Fibroblast of mammary gland (primary cell): Measurements from ENCODE around the gene CDC42EP1.
A peak's percentile ranks its signal among the peaks of the same experiment; 100 is the strongest.
"Not testable (repeated sequence)": the region's sequence is repeated elsewhere in the genome, so short reads cannot be mapped to it uniquely, and the experiment has no call there.

Source experiments
- DNase-seq: peaks from one replicate; pipeline ENCODE4 v3.0.0-alpha.2; 2010; ENCODE audit warnings: low read depth
- H3K4me3 ChIP-seq: 2 replicates; pipeline ENCODE4 v1.5.1; 2011; ENCODE audit warnings: low read depth, mild to moderate bottlenecking, low read length, moderate library complexity; ENCODE audit not compliant: control insufficient read depth
- TF ChIP-seq, protein P1 (sequence below): conservative IDR thresholded peaks from 2 replicates; pipeline ENCODE4 v1.5.1; 2011; ENCODE audit warnings: low read depth, low read length, inconsistent platforms; ENCODE audit not compliant: control insufficient read depth, insufficient read depth

CDC42EP1 gene

DNA sequence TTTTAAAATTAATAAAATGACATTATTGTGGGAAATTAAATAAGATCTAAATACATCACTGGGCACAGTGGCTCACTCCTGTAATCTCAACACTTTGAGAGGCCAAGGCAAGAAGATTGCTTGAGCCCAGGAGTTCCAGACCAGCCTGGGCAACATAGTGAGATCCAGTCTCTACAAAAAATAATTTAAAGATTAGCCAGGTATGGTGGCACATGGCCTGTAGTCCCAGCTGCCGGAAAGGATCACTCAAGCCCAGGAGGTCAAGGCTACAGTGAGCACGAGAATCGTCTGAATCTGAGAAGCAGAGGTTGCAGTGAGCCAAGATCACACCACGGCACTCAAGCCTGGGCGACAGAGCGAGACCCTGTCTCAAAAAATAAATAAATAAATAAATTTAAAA is 25.1 kb upstream of the CDC42EP1 start:
- TF ChIP-seq, protein P1, sequence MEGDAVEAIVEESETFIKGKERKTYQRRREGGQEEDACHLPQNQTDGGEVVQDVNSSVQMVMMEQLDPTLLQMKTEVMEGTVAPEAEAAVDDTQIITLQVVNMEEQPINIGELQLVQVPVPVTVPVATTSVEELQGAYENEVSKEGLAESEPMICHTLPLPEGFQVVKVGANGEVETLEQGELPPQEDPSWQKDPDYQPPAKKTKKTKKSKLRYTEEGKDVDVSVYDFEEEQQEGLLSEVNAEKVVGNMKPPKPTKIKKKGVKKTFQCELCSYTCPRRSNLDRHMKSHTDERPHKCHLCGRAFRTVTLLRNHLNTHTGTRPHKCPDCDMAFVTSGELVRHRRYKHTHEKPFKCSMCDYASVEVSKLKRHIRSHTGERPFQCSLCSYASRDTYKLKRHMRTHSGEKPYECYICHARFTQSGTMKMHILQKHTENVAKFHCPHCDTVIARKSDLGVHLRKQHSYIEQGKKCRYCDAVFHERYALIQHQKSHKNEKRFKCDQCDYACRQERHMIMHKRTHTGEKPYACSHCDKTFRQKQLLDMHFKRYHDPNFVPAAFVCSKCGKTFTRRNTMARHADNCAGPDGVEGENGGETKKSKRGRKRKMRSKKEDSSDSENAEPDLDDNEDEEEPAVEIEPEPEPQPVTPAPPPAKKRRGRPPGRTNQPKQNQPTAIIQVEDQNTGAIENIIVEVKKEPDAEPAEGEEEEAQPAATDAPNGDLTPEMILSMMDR: no peak
- no peak for DNase-seq

DNA sequence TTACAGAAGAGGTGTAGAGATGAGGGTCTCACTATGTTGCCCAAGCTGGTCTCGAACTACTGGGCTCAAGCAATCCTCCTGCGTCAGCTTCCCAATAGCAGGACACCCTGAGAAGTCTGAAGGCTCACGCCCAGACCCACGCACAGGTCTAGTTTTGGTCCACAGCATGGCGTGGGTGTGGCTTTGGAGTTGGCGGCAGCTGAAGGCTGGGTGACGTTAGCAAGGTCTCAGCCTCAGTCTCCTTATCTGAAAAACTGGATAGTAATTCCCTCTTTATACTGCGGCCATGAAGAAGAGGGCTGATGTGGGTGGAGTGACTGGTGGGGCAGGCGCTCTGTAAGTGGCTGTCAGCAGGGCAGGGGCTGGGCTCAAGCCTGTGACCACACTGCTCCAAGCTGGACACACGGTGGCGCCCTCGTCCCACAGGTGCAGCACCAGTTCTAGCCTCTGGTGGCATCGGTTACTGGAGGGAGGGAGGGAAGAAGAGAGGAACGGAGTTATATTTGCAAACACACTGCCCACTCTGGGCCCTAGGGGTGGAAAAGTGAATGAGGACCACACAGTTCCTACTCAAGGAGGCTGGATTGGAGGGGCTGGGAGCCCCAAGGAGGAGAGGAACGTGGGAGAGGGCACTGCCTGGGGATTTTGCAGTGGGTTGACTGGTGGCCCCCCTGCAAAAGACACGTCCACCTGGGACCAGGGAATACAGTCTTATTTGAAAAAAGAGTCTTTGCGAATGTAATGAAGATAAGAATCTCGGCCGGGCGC is 21.5 kb upstream of the CDC42EP1 start:
- peak; percentile 94 for DNase-seq
- TF ChIP-seq, protein P1: peak; percentile 93
- H3K4me3 ChIP-seq: peak overlapping the region; percentile 21

More for the DNA sequence above, 25.1 kb upstream of the CDC42EP1 start:
- H3K4me3 ChIP-seq: no peak overlapping the region

DNA sequence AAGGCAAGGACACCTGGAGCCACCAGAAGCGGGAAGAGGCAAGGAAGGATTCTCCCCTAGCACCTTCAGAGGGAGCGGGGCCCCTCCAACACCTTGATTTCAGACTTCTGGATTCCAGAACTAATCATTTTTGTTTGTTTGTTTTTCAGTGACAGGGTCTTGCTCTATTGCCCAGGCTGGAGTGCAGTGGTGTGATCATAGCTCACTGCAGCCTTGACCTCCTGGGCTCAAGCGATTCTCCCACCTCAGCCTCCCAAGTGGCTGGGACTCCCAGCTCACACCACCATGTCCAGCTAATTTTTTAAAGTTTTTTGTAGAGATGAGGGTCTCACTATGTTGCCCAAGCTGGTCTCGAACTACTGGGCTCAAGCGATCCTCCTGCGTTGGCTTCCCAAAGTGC is 20.5 kb upstream of the CDC42EP1 start:
- DNase-seq, H3K4me3 ChIP-seq: not testable (repeated sequence)

DNA sequence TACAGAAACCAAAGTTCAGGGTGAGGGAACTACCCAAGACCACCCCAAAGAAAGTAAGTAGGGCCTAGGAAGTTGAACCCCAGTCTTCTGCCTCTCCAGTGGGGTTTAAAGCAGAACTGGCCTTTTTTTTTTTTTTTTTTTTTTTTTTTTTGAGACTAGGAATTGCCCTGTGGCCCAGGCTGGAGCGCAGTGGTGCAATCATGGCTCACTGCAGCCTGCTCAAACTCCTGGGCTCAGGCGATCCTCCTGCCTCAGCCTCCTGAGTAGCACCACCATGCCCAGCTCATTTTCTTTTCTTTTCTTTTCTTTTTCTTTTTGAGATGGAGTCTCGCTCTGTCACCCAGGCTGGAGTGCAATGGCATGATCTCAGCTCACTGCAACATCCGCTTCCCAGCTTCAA is 17.9 kb upstream of the CDC42EP1 start:
- not testable (repeated sequence) for H3K4me3 ChIP-seq, DNase-seq

DNA sequence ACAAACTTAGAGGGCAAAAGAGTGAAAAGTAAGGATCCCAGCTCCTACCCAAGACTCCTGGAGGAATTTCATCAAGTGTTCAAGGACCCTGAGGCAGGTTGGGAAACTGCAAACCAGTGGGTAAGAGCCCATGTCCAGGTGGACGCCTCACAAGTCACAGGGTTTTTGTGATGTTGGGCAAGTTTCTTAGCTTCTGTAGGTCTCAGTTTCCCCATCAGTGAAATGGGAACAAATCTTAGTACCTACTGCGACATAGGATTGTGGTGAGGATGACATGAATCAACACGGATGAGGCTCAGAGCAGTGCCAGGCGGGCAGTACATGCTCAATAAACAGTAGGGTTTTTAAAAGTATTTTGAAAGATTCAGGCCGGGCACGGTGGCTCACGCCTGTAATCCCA is 17.3 kb upstream of the CDC42EP1 start:
- no peak overlapping the region for H3K4me3 ChIP-seq
- DNase-seq: no peak
- TF ChIP-seq, protein P1: no peak

DNA sequence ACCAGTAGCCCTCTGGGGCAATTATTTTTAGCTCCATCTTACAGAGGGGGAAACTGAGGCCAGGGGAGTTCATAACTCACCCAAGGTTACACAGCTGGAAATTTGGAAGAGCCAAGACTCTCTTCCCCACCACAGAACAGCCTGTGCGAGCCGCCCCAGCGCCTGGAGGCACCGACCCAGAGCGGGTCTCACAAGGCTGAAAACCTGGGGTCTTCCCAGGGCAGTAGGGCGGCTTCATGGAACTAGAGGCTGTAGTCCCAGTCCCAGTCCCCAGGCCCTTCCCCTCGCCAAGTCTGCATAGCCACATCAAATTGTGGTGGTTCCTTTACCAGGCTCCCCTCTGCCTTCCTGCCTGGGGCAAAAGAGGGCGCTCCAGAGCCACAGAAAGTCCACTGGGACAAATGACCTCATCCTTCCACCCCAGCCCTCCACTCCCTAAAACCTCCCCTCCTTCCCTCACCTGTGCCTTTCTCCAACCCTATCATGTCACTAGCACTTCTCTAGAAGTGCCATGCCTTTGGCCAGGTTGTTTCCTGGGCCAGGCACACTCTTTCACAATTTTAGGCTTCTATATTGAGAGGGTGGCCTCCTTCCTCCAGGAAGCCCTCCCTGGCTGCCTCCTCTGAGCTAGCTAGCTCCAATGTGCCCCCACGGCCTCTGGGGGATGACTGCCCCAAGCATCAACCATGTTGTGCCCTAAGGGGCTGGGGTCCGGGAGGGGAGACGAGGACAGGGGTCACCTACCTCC is 15.2 kb upstream of the CDC42EP1 start:
- H3K4me3 ChIP-seq: peak overlapping the region; percentile 17
- peak; percentile 66 for DNase-seq
- TF ChIP-seq, protein P1: peak; percentile 92

DNA sequence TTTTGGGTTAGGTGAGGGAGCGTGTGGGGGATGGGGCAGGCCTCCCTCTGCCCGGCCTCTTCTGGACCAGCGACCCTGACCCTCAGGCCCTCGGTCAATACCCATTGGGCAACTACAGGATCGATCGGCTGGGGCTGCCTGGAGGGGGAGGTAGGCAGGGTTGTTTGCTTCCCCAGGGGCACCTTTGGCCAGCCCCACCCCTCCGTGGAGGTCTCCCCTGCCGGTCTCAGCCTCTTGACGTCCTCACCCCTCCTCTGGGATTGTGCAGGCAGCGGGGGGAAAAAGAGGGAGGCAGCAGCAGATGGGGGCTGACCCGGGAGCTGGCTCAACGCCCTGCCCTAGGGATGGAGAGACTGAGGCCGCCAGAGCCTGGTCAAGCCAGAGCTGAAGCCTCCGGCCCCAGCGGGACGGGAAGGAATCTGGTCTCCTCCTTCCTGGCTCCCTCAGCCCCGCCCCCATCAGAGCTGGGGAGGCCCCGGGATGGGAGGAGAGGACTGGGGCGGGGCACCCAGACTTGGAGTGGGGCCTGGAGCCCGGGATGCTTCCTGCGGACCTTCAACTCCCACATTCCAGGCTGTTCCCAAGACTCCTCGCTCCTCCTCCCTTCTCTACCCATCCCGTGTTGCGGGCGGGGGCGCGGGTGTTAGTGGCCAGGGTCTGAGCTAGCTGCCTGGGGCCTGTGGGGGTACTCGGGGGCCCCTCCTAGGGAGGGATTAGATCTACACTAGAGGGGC is 14.4 kb upstream of the CDC42EP1 start:
- DNase-seq: peak; percentile 94
- H3K4me3 ChIP-seq: peak overlapping the region; percentile 17
- TF ChIP-seq, protein P1: no peak
